GM19438 (cell line): Measurements from ENCODE around the gene MRPS34.

Source experiments
- ATAC-seq: cut with Tn5 transposase; IDR thresholded peaks from one replicate; pipeline ENCODE4 v1.9.1; 2021; ENCODE audit warnings: low read depth; ENCODE audit not compliant: unreplicated experiment

The MRPS34 gene

GRCh38 chr16:1794908-1795666 lies 22.2 kb upstream of the MRPS34 start:
- no peak for ATAC-seq

- no peak for ATAC-seq
Observed at GRCh38 chr16:1794221-1794871, 21.4 kb upstream of the MRPS34 start.

GRCh38 chr16:1793578-1794220 lies 20.8 kb upstream of the MRPS34 start, which contains the start of gene IGFALS:
Gene IGFALS (minus strand): TSS chr16:1793705. CDS start chr16:1793652, 53 bp downstream.
- ATAC-seq: no peak

GRCh38 chr16:1792836-1793577 lies 20.1 kb upstream of the MRPS34 start:
- ATAC-seq: no peak

- no peak for ATAC-seq
Observed at GRCh38 chr16:1791943-1792812, 19.2 kb upstream of the MRPS34 start.

- no peak for ATAC-seq
Observed at GRCh38 chr16:1791256-1791942, 18.5 kb upstream of the MRPS34 start.

- ATAC-seq: no peak
Observed at GRCh38 chr16:1790611-1791255, 17.8 kb upstream of the MRPS34 start.

- ATAC-seq: no peak
Observed at GRCh38 chr16:1790261-1790610, 17.3 kb upstream of the MRPS34 start.

- no peak for ATAC-seq
Observed at GRCh38 chr16:1789643-1790045, 16.7 kb upstream of the MRPS34 start.

GRCh38 chr16:1788708-1789100 lies 15.8 kb upstream of the MRPS34 start:
- ATAC-seq: no peak

GRCh38 chr16:1788095-1788707 lies 15.3 kb upstream of the MRPS34 start:
- ATAC-seq: no peak

GRCh38 chr16:1787322-1788094 lies 14.6 kb upstream of the MRPS34 start:
- ATAC-seq: no peak

GRCh38 chr16:1787056-1787321 lies 14.1 kb upstream of the MRPS34 start:
- ATAC-seq: no peak

- no peak for ATAC-seq
Observed at GRCh38 chr16:1786242-1787055, 13.5 kb upstream of the MRPS34 start.

- no peak for ATAC-seq
Observed at GRCh38 chr16:1785846-1786170, 12.9 kb upstream of the MRPS34 start.

GRCh38 chr16:1784977-1785845 lies 12.3 kb upstream of the MRPS34 start:
- no peak for ATAC-seq
